ENCODE measurements around the gene DPH6.
"Not testable (repeated sequence)": the region's sequence is repeated elsewhere in the genome, so short reads cannot be mapped to it uniquely, and the experiment has no call there.

Gene DPH6

DNA sequence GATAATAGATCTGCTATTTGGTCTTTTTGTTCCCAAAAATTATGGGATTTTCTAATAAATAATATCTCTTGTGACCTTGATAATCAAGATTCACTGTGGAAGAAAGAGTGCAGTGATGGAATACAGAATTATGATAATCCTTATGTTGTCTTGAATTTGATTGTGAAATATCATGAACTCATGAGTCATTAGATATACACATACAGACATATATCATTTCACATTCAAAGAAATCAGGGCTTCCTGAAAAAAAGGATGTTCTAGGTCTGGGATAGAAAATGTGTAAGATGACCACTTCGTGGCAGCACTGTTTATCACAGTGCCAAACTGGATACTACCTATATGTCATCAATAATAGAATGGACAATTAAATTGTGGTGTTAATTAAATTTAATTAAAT lies 97.7 kb downstream of the DPH6 start:
- H3K4me3 ChIP-seq (ENCODE audit: low read length): no peak overlapping the region
- H3K27me3 ChIP-seq (ENCODE audit: control insufficient read depth, insufficient read depth, low read length): no peaks in the 10 kb centered on the region
- no peaks in the 10 kb centered on the region for H3K4me1 ChIP-seq (ENCODE audit: control insufficient read depth, low read depth, low read length)
- H3K9ac ChIP-seq (ENCODE audit: low read length): no peak overlapping the region
- H3K9me3 ChIP-seq (ENCODE audit: control insufficient read depth, low read depth, low read length): no peaks in the 10 kb centered on the region
- H3K27ac ChIP-seq (ENCODE audit: low read length): no peak overlapping the region
- H3K36me3 ChIP-seq (ENCODE audit: control insufficient read depth, low read depth, low read length): peaks cover 6% of the 10 kb centered on the region

DNA sequence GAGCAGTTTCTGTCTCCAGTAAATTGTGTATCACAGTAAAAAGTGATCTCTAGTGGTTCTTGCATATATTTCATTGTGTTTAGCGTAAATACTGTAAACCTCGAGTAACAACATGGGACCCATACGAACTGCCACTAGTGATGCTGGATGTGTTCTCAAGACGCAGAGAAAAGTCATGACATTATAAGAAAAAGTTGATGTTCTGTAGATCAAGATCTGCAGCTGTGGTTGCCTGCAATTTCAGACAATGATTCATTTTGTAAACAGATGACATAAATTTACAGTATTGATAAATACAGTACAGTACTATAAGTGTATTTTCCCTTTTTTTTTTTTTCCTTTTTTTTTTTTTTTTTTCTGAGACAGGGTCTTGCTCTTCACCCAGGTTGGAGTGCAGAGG lies 100.1 kb downstream of the DPH6 start:
- no peak overlapping the region for H3K9ac ChIP-seq (ENCODE audit: low read length)
- no peak overlapping the region for H3K4me3 ChIP-seq (ENCODE audit: low read length)
- H3K36me3 ChIP-seq (ENCODE audit: control insufficient read depth, low read depth, low read length): peaks cover 6% of the 10 kb centered on the region
- no peaks in the 10 kb centered on the region for H3K27me3 ChIP-seq (ENCODE audit: control insufficient read depth, insufficient read depth, low read length)
- no peaks in the 10 kb centered on the region for H3K9me3 ChIP-seq (ENCODE audit: control insufficient read depth, low read depth, low read length)
- no peaks in the 10 kb centered on the region for H3K4me1 ChIP-seq (ENCODE audit: control insufficient read depth, low read depth, low read length)
- H3K27ac ChIP-seq (ENCODE audit: low read length): no peak overlapping the region

DNA sequence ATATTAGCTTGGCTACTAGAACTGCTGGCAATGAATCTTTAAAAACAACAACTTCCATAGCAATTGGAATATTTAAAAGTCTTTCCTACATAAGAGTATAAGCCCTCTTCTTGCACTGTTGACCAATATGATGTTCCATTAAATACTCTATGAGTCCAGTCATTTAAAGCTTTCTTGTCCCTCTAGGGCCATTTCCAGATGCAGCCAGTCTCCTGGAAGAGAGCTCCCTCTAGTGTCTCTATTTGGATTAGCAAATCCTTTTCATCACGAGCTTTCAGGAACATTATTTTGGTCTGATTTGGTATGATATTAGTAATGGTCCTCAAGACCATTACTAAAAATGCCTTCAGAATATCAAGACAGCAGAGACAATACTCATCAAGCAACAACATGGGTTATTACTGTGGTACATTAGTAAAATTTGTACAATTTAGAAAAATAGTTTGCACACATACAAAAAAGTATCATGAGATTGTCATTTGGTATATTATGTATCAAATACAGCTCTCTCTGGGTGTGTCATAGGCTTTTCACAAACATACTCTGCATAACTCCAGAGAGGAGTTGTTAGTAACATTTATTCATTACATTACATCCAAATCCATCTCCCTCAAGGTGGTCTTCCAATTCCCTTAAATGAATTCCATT lies 101.3 kb downstream of the DPH6 start:
- Histone ChIP-seq H3K36me3 (ENCODE audit: control insufficient read depth, low read depth, low read length) (peaks cover 6% of the 10 kb centered on the region), H3K9ac (ENCODE audit: low read length) (no peak overlapping the region), H3K9me3 (ENCODE audit: control insufficient read depth, low read depth, low read length) (no peaks in the 10 kb centered on the region), H3K27me3 (ENCODE audit: control insufficient read depth, insufficient read depth, low read length) (no peaks in the 10 kb centered on the region), H3K27ac (ENCODE audit: low read length) (no peak overlapping the region), H3K4me1 (ENCODE audit: control insufficient read depth, low read depth, low read length) (no peaks in the 10 kb centered on the region), H3K4me3 (ENCODE audit: low read length) (no peak overlapping the region)

DNA sequence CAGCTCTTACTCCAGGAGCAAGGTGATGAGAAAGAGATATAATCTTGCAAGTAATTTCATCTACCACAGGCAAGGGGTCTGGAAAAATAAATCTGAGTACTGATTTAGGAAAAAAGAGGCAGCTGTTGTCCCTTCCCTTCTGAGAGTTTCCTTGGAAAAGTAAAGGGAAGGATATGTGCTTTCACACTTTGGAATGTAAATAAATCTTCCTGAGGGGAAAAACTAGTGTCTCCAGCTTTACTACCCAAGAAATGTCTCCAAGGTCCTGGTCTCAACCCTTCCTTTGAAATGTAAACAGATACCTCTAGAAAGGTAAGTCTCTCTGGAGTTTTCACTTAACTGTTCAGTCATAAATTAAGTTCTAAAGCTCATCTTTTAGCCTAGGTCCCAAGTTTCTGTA lies 102.6 kb downstream of the DPH6 start:
- no peak overlapping the region for H3K4me3 ChIP-seq (ENCODE audit: low read length)
- H3K4me1 ChIP-seq (ENCODE audit: control insufficient read depth, low read depth, low read length): no peaks in the 10 kb centered on the region
- H3K9ac ChIP-seq (ENCODE audit: low read length): no peak overlapping the region
- H3K27me3 ChIP-seq (ENCODE audit: control insufficient read depth, insufficient read depth, low read length): no peaks in the 10 kb centered on the region
- H3K9me3 ChIP-seq (ENCODE audit: control insufficient read depth, low read depth, low read length): no peaks in the 10 kb centered on the region
- no peaks in the 10 kb centered on the region for H3K36me3 ChIP-seq (ENCODE audit: control insufficient read depth, low read depth, low read length)
- no peak overlapping the region for H3K27ac ChIP-seq (ENCODE audit: low read length)

DNA sequence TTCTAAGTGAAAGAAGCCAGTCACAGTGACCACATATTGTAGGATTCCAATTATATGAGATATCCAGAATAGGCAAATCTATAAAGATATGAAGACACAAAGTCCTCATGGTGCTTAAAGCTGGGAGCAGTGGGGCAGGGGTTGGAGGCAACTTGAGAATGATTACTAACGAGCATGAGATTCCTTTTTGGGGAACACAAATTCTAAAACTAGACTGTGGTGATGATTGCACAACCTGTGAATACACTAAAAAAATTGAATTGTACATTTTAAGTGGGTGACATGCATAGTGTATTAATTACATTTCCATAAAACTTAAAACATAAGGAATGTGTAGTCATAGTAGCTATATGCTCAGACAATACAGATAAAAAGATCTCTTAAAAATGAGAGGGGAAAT lies 103.2 kb downstream of the DPH6 start:
- Histone ChIP-seq H3K4me3 (ENCODE audit: low read length) (no peak overlapping the region), H3K4me1 (ENCODE audit: control insufficient read depth, low read depth, low read length) (no peaks in the 10 kb centered on the region), H3K9me3 (ENCODE audit: control insufficient read depth, low read depth, low read length) (no peaks in the 10 kb centered on the region), H3K27ac (ENCODE audit: low read length) (no peak overlapping the region), H3K36me3 (ENCODE audit: control insufficient read depth, low read depth, low read length) (no peaks in the 10 kb centered on the region), H3K9ac (ENCODE audit: low read length) (no peak overlapping the region), H3K27me3 (ENCODE audit: control insufficient read depth, insufficient read depth, low read length) (no peaks in the 10 kb centered on the region)

DNA sequence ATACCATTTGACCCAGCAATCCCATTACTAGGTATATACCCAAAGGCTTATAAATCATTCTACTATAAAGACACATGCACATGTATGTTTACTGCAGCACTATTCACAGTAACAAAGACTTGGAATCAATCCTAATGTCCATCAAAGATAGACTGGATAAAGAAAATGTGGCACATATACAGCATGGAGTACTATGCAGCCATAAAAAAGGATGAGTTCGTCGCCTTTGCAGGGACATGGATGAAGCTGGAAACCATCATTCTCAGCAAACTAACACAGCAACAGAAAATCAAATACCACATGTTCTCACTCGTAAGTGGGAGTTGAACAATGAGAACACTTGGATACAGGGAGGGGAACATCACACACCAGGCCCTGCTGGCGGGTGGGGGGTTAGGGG lies 104.7 kb downstream of the DPH6 start:
- not testable (repeated sequence) for H3K9me3 ChIP-seq (ENCODE audit: control insufficient read depth, low read depth, low read length); H3K4me1 ChIP-seq (ENCODE audit: control insufficient read depth, low read depth, low read length)

DNA sequence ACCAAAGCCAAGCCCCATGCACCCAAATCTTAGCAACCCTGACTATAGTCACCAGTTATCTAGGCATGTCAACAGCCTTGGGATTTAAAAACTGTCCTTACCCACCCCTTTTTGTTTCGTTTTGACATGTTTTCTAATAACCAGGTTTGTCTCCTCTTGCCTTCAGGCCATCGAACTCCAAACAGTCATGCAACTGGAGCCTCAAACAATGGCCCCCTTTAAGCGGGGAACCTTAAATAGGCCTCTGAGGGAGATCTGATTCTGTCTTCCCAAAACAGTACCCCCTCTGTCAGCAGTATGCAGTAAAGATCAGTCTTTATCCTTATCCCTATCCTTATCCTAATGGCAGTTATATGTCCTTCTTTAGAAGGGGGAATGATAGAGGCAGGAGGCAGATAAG lies 105.7 kb downstream of the DPH6 start:
- no peak overlapping the region for H3K4me3 ChIP-seq (ENCODE audit: low read length)

More for the DNA sequence above, 104.7 kb downstream of the DPH6 start:
- H3K36me3 ChIP-seq (ENCODE audit: control insufficient read depth, low read depth, low read length); H3K9ac ChIP-seq (ENCODE audit: low read length); H3K27me3 ChIP-seq (ENCODE audit: control insufficient read depth, insufficient read depth, low read length); H3K4me3 ChIP-seq (ENCODE audit: low read length); H3K27ac ChIP-seq (ENCODE audit: low read length): not testable (repeated sequence)

DNA sequence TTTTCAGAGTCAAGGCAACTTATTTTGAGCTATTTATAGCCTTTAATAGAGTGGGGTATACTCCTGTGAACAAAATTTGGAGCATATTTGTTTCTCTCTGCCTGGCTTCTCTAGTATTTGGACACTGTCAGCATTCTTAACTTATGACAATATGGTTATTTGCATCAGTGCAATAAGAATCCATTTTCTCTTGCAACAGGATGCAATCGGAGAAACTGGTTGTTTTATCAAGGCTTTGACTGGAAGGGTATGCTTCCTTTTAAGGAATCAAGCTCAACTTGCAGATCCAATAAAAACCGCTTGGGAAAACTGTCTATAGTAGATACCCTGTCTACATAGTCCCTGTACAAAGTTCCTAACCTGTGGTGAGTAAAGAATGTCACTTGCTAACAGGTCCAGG lies 106.7 kb downstream of the DPH6 start:
- Histone ChIP-seq H3K4me3 (ENCODE audit: low read length) (no peak overlapping the region), H3K4me1 (ENCODE audit: control insufficient read depth, low read depth, low read length) (peaks cover 7% of the 10 kb centered on the region), H3K9me3 (ENCODE audit: control insufficient read depth, low read depth, low read length) (peaks cover 6% of the 10 kb centered on the region), H3K36me3 (ENCODE audit: control insufficient read depth, low read depth, low read length) (no peaks in the 10 kb centered on the region), H3K9ac (ENCODE audit: low read length) (no peak overlapping the region), H3K27me3 (ENCODE audit: control insufficient read depth, insufficient read depth, low read length) (no peaks in the 10 kb centered on the region), H3K27ac (ENCODE audit: low read length) (no peak overlapping the region)

More for the DNA sequence above, 105.7 kb downstream of the DPH6 start:
- no peaks in the 10 kb centered on the region for H3K36me3 ChIP-seq (ENCODE audit: control insufficient read depth, low read depth, low read length)
- no peak overlapping the region for H3K9ac ChIP-seq (ENCODE audit: low read length)
- H3K27me3 ChIP-seq (ENCODE audit: control insufficient read depth, insufficient read depth, low read length): no peaks in the 10 kb centered on the region
- H3K9me3 ChIP-seq (ENCODE audit: control insufficient read depth, low read depth, low read length): peaks cover 6% of the 10 kb centered on the region
- H3K27ac ChIP-seq (ENCODE audit: low read length): no peak overlapping the region
- H3K4me1 ChIP-seq (ENCODE audit: control insufficient read depth, low read depth, low read length): peaks cover 7% of the 10 kb centered on the region

DNA sequence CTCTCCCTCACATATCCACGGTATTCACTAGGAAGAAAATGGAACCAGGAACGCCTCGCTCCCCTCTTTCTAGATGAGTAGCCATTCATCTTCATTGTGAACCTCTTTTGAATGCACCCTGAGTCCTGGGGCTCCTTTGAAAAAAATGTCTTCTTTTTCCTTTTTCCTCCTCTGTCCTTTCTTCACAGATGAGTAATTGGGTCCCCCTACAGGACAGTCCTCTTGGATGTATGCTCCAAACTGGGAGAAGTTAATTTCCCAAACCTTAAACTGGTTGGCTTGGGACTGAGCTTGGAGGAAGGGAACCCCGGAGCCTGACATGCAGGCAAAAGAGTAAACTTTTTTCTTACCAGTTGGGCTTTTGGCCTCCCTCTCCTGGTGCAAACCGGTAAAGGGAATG lies 108.8 kb downstream of the DPH6 start:
- Histone ChIP-seq H3K27ac (ENCODE audit: low read length) (no peak overlapping the region), H3K36me3 (ENCODE audit: control insufficient read depth, low read depth, low read length) (no peaks in the 10 kb centered on the region)

DNA sequence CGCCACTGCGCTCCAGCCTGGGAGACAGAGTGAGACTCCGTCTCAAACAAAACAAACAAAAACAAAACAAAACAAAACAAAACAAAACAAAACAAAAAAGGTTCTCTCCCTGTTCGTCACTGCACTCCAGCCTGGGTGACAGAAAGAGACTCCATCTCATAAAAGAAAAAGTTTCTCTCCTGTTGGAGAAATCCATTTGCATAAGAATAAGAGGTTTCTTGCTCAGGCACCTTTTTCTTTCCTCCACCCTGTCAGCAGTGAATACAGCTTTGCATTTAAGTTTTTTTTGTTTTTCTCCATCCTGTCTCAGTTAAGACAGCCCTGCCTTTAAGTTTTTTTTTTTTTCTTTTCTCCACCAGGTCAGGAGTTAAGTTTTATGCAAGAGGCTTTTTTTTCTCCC lies 109.5 kb downstream of the DPH6 start:
- Histone ChIP-seq H3K9ac (ENCODE audit: low read length) (no peak overlapping the region), H3K4me3 (ENCODE audit: low read length) (no peak overlapping the region), H3K4me1 (ENCODE audit: control insufficient read depth, low read depth, low read length) (peaks cover 7% of the 10 kb centered on the region), H3K36me3 (ENCODE audit: control insufficient read depth, low read depth, low read length) (no peaks in the 10 kb centered on the region), H3K27me3 (ENCODE audit: control insufficient read depth, insufficient read depth, low read length) (no peaks in the 10 kb centered on the region), H3K9me3 (ENCODE audit: control insufficient read depth, low read depth, low read length) (peaks cover 6% of the 10 kb centered on the region), H3K27ac (ENCODE audit: low read length) (no peak overlapping the region)

More for the DNA sequence above, 108.8 kb downstream of the DPH6 start:
- H3K9ac ChIP-seq (ENCODE audit: low read length): no peak overlapping the region
- H3K4me1 ChIP-seq (ENCODE audit: control insufficient read depth, low read depth, low read length): peaks cover 7% of the 10 kb centered on the region
- no peaks in the 10 kb centered on the region for H3K27me3 ChIP-seq (ENCODE audit: control insufficient read depth, insufficient read depth, low read length)
- H3K4me3 ChIP-seq (ENCODE audit: low read length): no peak overlapping the region
- peaks cover 6% of the 10 kb centered on the region for H3K9me3 ChIP-seq (ENCODE audit: control insufficient read depth, low read depth, low read length)

DNA sequence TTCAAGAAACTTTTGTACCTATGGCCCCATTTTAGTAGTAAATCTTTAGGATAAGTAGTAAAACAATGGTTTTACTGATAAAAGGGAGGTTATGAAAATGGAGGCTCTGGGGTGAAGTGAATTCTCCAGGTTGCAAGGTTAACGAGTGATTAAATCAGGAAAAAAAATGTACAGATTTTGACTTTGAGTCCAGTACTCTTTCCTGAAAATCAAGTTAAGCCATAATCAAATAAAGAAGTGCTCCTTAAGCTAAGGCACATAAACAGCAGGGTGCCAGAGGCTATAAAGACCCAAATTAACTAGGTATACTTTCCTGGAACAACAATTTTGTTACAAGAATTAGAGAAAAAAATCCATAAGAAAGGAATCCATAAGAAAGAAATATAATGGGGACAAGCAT lies 114.7 kb downstream of the DPH6 start:
- Histone ChIP-seq H3K36me3 (ENCODE audit: control insufficient read depth, low read depth, low read length) (no peaks in the 10 kb centered on the region), H3K27me3 (ENCODE audit: control insufficient read depth, insufficient read depth, low read length) (no peaks in the 10 kb centered on the region), H3K27ac (ENCODE audit: low read length) (no peak overlapping the region), H3K4me3 (ENCODE audit: low read length) (no peak overlapping the region), H3K4me1 (ENCODE audit: control insufficient read depth, low read depth, low read length) (no peaks in the 10 kb centered on the region), H3K9ac (ENCODE audit: low read length) (no peak overlapping the region), H3K9me3 (ENCODE audit: control insufficient read depth, low read depth, low read length) (peaks cover 6% of the 10 kb centered on the region)

DNA sequence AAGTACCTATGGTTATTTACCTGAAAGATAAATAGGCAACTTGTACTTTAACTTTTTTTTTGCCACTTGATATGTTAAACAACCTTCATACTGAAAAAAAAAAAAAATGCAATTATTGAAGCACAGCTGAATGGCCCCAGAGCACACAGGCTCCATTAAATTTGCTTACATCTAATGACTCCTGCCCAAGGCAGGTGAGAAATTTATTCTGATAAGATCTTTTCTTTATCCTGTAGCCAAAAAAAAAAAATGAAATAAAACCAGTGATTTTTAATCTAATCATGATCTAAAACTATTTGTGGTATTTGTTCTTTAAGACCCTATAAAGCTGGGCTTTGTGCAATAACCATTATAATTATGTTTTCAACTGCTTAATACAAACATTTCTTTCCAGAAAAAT lies 115.7 kb downstream of the DPH6 start:
- peaks cover under 1% of the 10 kb centered on the region for H3K9me3 ChIP-seq (ENCODE audit: control insufficient read depth, low read depth, low read length)
- H3K4me1 ChIP-seq (ENCODE audit: control insufficient read depth, low read depth, low read length): no peaks in the 10 kb centered on the region
- H3K36me3 ChIP-seq (ENCODE audit: control insufficient read depth, low read depth, low read length): no peaks in the 10 kb centered on the region
- H3K27ac ChIP-seq (ENCODE audit: low read length): no peak overlapping the region
- H3K4me3 ChIP-seq (ENCODE audit: low read length): no peak overlapping the region
- H3K27me3 ChIP-seq (ENCODE audit: control insufficient read depth, insufficient read depth, low read length): no peaks in the 10 kb centered on the region
- no peak overlapping the region for H3K9ac ChIP-seq (ENCODE audit: low read length)

Measured in iPS-18a (cell line).